Measurements from ENCODE around the gene FRY. TPM values are rescaled to one million over a fixed set of nuclear protein-coding genes. Genes with fewer than 3 reads are reported as not detected.

Gene FRY
- total and polyA plus RNA-seq, 2 of the 13 experiments (the other 11 are each of a cell fraction or from before 2014, with no cell fraction given), result 8.2 to 13.1 TPM

- TF ChIP-seq ZNF318 (CRISPR knock-in tag; IDR thresholded peaks at IDR 0.05) (no peak), ZNF83 (CRISPR knock-in tag; IDR thresholded peaks at IDR 0.05; ENCODE audit: borderline replicate concordance) (no peak), ARID5B (CRISPR knock-in tag; IDR thresholded peaks at IDR 0.05) (peak; percentile 98), ZFP36 (IDR thresholded peaks at IDR 0.05; ENCODE audit: borderline replicate concordance, low read depth, low read length, partially characterized antibody) (no peak), SRSF9 (IDR thresholded peaks at IDR 0.05; ENCODE audit: borderline replicate concordance, insufficient read depth, low read depth, low read length, poor library complexity, severe bottlenecking) (no peak), ZNF616 (CRISPR knock-in tag; IDR thresholded peaks at IDR 0.05; ENCODE audit: low read depth) (no peak), ZNF567 (CRISPR knock-in tag; IDR thresholded peaks at IDR 0.05; ENCODE audit: borderline replicate concordance) (no peak), MLX (CRISPR knock-in tag; IDR thresholded peaks at IDR 0.05) (peak; percentile 65), ZNF639 (CRISPR knock-in tag; conservative IDR thresholded peaks at IDR 0.05) (no peak), SOX6 (IDR thresholded peaks at IDR 0.05) (no peak), SOX6 (CRISPR knock-in tag; IDR thresholded peaks at IDR 0.05) (peak; percentile 77), FOXM1 (CRISPR knock-in tag; IDR thresholded peaks at IDR 0.05) (no peak), FOXP1 (IDR thresholded peaks at IDR 0.05) (no peak), FOXP1 (CRISPR knock-in tag; IDR thresholded peaks at IDR 0.05) (peak; percentile 86), IKZF5 (CRISPR knock-in tag; IDR thresholded peaks at IDR 0.05) (peak; percentile 80; the same call in 1 of the 2 replicates)
Measured at GRCh38 chr13:32139251-32139650, 107.7 kb downstream of the FRY start (continued).

Data from HepG2 (cell line).